ENCODE data around the gene TP53TG3F. TPM values are rescaled to one million over a fixed set of nuclear protein-coding genes. Genes with fewer than 3 reads are reported as not detected.
"Not testable (repeated sequence)": the region's sequence is repeated elsewhere in the genome, so short reads cannot be mapped to it uniquely, and the experiment has no call there.

Gene TP53TG3F
- not detected for polyA plus RNA-seq (2012; ENCODE audit: insufficient read depth, insufficient read length, low read depth)

DNA sequence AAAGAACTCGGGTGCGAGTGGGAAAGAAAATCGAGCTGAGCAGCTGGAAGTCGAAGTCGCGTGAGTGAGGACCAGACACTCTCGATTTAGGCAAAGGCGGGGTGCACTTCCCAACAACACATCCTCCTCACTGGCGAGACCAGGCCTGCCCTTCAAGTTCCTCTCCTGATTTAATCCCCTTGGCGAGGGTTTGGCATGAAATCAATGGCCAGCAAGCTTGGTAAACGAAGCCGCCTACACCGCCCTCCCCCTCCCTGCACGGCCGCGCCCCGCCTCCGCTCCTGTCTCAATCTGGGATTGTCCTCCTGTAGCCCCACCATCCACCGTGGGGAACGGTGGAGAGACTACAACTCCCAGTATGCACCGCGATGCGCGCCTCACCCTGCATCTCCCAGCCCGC, at the start of gene TP53TG3F:
Gene TP53TG3F, plus strand, starts transcription at position 301 of the 400 bp plus-strand sequence. Its CDS starts 68 bp downstream, at position 369.
- not testable (repeated sequence) for H3K4me1 ChIP-seq; H3K4me3 ChIP-seq (ENCODE audit: low read depth, low read length); H3K9me3 ChIP-seq; H3K36me3 ChIP-seq; H3K27me3 ChIP-seq; DNase-seq

- not testable (repeated sequence) for H3K27me3 ChIP-seq; DNase-seq; H3K9me3 ChIP-seq; H3K4me1 ChIP-seq; H3K36me3 ChIP-seq; H3K4me3 ChIP-seq (ENCODE audit: low read depth, low read length)
Observed at GRCh38 chr16:33491611-33492010, 32.2 kb downstream of the TP53TG3F start.

DNA sequence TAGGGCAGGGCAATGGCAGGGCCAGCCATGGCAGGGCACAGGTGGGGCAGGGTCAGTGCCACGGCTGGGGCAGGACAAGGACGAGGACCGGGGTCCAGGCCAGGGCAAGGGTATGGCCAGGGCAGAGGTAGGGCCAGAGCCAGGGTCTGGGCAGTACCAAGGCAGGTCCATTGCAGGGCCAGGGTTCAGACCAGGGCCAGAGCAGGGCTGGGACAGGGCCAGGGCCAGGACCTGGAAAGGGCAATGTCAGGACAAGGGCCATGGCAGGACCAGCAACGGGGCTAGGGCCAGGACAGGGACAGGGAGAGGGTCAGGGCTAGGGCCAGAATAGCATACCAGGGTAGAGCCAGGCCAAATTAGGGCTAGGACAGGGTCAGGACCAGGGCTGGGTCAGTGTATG, 47.8 kb downstream of the TP53TG3F start:
- H3K27me3 ChIP-seq; DNase-seq; H3K9me3 ChIP-seq; H3K36me3 ChIP-seq; H3K4me3 ChIP-seq (ENCODE audit: low read depth, low read length); H3K4me1 ChIP-seq: not testable (repeated sequence)

GRCh38 chr16:33509070-33509469, 49.7 kb downstream of the TP53TG3F start:
- H3K27me3 ChIP-seq; H3K4me3 ChIP-seq (ENCODE audit: low read depth, low read length); H3K36me3 ChIP-seq; DNase-seq; H3K9me3 ChIP-seq; H3K4me1 ChIP-seq: not testable (repeated sequence)

- H3K27me3 ChIP-seq; H3K4me3 ChIP-seq (ENCODE audit: low read depth, low read length); DNase-seq; H3K4me1 ChIP-seq; H3K9me3 ChIP-seq; H3K36me3 ChIP-seq: not testable (repeated sequence)
Observed at GRCh38 chr16:33509906-33510305, 50.5 kb downstream of the TP53TG3F start.
